Gastroesophageal sphincter (tissue), 4 donors: ENCODE data around the gene LRRC28. TPM values are rescaled to one million over a fixed set of nuclear protein-coding genes. Genes with fewer than 3 reads are reported as not detected.
"Not testable (repeated sequence)": the region's sequence is repeated elsewhere in the genome, so short reads cannot be mapped to it uniquely, and the experiment has no call there.

Experiments used
- ATAC-seq: fragments of 150-250 bp; one replicate; pipeline ENCODE4 v1.9.1; 2016; ENCODE audit warnings: mild to moderate bottlenecking, moderate library complexity
- H3K27ac ChIP-seq, 4 donors: fragments of 200-600 bp; sonication (generic) in 3 of 4; 1 replicate in 3 of 4; 2 replicates in 1 of 4; pipeline ENCODE4 v1.5.1; 2016 to 2019
- H3K27me3 ChIP-seq: fragments of 200-600 bp; sonication (generic); one replicate; pipeline ENCODE4 v1.5.1; 2019
- H3K36me3 ChIP-seq, 2 donors: fragments of 200-600 bp; sonication (generic); one replicate each; pipeline ENCODE4 v1.5.1; 2019; ENCODE audit warnings: control low read depth in 1 of 2
- H3K4me1 ChIP-seq, 3 donors: fragments of 200-600 bp; sonication (generic); 1 replicate in 2 of 3; 2 replicates in 1 of 3; pipeline ENCODE4 v1.5.1; 2016 to 2019; ENCODE audit warnings: control low read depth in 2 of 3
- H3K4me3 ChIP-seq, 2 donors: fragments of 200-600 bp; sonication (generic); one replicate each; pipeline ENCODE4 v1.5.1; 2019; ENCODE audit warnings: mild to moderate bottlenecking in 1 of 2, moderate library complexity in 1 of 2
- H3K9me3 ChIP-seq, 3 donors: fragments of 200-600 bp; sonication (generic); one replicate each; pipeline ENCODE4 v1.5.1; 2017 to 2019; ENCODE audit warnings: control low read depth in 2 of 3
- EP300 ChIP-seq: sonication (generic); formaldehyde crosslinking; IDR thresholded peaks from one replicate; pipeline ENCODE4 v1.6.1; 2017; ENCODE audit warnings: antibody characterized with exemption, mild to moderate bottlenecking
- POLR2A ChIP-seq, 2 donors: fragments of 450-650 bp; IDR thresholded peaks; one replicate each; pipeline ENCODE4 v1.6.1; 2017; ENCODE audit warnings: antibody characterized with exemption in 2 of 2, mild to moderate bottlenecking in 2 of 2, moderate library complexity in 1 of 2
- POLR2AphosphoS5 ChIP-seq: sonication (generic); formaldehyde crosslinking; IDR thresholded peaks from one replicate; pipeline ENCODE4 v1.6.1; 2017; ENCODE audit warnings: antibody characterized with exemption
- WGBS, 2 donors: methylation state at CpG; one replicate each; pipeline ENCODE4 v1.1.5; 2018; ENCODE audit warnings: low coverage in 1 of 2; 5-methylcytosine and 5-hydroxymethylcytosine counted together
- total RNA-seq, 4 donors: library from RNA; depleted of rRNA; stranded (reverse); fragments of >200 nt; gene quantifications; one replicate each; pipeline ENCODE4 v1.1.0, GENCODE V29; 2016
- TF ChIP-seq, protein P1 (sequence below), 4 experiments: fragments of 200-600 bp in 2 of 4; fragments of 450-650 bp in 2 of 4; sonication (generic) in 1 of 4; IDR thresholded peaks; one replicate each; pipeline ENCODE4 v1.5.1; 2017 to 2019; ENCODE audit warnings: antibody characterized with exemption in 4 of 4, mild to moderate bottlenecking in 2 of 4, moderate library complexity in 2 of 4

The LRRC28 gene
- total RNA-seq, 4 donors from 2014 or later = 26.1 to 47.2 (median 28.5) TPM

DNA sequence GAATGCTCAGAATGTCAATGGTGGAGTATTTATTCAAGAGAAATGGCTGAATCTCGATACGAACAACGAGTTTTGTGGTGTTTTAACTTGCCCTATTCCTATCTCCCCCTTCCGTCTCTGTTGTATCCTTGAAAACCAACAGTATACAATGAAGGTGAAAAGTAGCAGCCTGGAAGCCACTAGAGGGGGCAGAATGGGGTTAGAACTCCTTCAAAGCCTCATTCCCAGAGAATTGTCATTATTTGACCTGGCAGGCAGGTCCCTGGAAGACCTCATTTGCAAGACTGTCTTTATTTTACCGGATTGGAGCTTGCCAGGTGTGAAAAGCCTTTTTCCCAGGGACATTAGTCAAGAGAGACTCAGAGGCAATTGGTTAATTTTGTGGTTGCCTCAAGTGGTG, 139.4 kb downstream of the LRRC28 start:
- peaks cover 0 to 31% (median 0%) of the 10 kb centered on the region in 3 donors for H3K9me3 ChIP-seq
- H3K4me3 ChIP-seq = no peak overlapping the region
- no peaks in the 10 kb centered on the region for H3K36me3 ChIP-seq
- 57 to 71% methylated on average over 2 to 5 of the region's 5 CpGs for WGBS, 2 donors
- no peak for TF ChIP-seq POLR2AphosphoS5
- no peak for TF ChIP-seq POLR2A (IDR thresholded peaks at IDR 0.05)
- no peak overlapping the region for H3K27ac ChIP-seq
- peaks cover under 1% of the 10 kb centered on the region for H3K27me3 ChIP-seq
- H3K4me1 ChIP-seq = peaks cover 0 to 11% (median 5%) of the 10 kb centered on the region in 3 donors
- no peak for ATAC-seq

GRCh38 chr15:99393641-99394040, 142.4 kb downstream of the LRRC28 start:
- Histone ChIP-seq H3K4me1 (no peaks in the 10 kb centered on the region), H3K27me3 (peaks cover 3% of the 10 kb centered on the region), H3K27ac (no peak overlapping the region), H3K9me3 (peaks cover 0 to 31% (median 0%) of the 10 kb centered on the region in 3 donors), H3K4me3 (no peak overlapping the region), H3K36me3 (no peaks in the 10 kb centered on the region)
- ATAC-seq = no peak
- no peak for TF ChIP-seq POLR2A (IDR thresholded peaks at IDR 0.05)
- TF ChIP-seq POLR2AphosphoS5 = no peak
- no peak for TF ChIP-seq EP300
- TF ChIP-seq, protein P1, sequence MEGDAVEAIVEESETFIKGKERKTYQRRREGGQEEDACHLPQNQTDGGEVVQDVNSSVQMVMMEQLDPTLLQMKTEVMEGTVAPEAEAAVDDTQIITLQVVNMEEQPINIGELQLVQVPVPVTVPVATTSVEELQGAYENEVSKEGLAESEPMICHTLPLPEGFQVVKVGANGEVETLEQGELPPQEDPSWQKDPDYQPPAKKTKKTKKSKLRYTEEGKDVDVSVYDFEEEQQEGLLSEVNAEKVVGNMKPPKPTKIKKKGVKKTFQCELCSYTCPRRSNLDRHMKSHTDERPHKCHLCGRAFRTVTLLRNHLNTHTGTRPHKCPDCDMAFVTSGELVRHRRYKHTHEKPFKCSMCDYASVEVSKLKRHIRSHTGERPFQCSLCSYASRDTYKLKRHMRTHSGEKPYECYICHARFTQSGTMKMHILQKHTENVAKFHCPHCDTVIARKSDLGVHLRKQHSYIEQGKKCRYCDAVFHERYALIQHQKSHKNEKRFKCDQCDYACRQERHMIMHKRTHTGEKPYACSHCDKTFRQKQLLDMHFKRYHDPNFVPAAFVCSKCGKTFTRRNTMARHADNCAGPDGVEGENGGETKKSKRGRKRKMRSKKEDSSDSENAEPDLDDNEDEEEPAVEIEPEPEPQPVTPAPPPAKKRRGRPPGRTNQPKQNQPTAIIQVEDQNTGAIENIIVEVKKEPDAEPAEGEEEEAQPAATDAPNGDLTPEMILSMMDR (IDR thresholded peaks at IDR 0.05) = no peak
- 64 to 75% methylated on average over 1 of the region's 1 CpG for WGBS, 2 donors

DNA sequence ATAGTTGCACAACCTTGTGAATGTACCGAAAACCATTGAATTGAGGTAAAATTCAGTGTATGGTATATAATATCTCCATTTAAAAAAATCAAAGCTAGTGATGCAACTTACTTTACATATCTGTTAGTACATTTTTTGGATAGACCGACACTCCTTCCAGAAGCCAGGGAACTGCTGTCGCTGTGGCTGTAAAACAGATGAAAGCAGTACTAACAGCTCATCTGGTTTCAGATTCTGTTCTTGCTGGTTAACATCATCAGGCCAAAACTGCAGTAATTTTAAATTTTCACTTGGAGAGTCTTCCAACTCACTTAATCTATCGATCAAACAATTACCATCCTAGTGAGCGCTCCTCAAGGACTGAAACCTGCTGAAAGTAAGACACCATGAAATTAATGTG, 145.1 kb downstream of the LRRC28 start:
- Histone ChIP-seq H3K36me3 (no peaks in the 10 kb centered on the region), H3K27me3 (peaks cover 3% of the 10 kb centered on the region), H3K9me3 (peaks cover 0 to 28% (median 0%) of the 10 kb centered on the region in 3 donors), H3K27ac (no peak overlapping the region), H3K4me1 (peaks cover 0 to 4% (median 0%) of the 10 kb centered on the region in 3 donors), H3K4me3 (no peak overlapping the region)
- 96 to 97% methylated on average over 5 of the region's 5 CpGs for WGBS, 2 donors
- no peak for ATAC-seq
- TF ChIP-seq POLR2AphosphoS5 (no peak), POLR2A (IDR thresholded peaks at IDR 0.05) (no peak), EP300 (no peak)
- TF ChIP-seq, protein P1 (IDR thresholded peaks at IDR 0.05) = no peak

DNA sequence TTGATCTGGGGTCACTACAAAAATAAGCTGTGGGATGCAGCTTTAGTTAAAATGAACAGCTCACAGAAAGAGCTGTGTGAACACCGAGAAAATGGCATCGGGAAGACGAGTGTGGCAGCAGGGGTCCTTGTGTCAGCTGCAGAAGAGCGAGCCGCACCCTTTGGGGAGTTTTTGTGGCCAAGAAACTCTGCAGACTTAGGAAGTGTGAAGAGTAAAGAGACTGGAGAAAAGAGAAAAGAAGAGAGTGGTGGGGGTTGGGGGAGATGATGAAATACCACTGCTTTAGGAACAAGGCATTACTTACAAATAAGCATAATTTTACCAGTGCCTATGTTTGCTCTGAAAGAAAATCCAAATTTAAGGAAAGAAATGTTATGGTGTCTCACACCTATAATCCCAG, 147.8 kb downstream of the LRRC28 start:
- 72 to 93% methylated on average over 5 of the region's 5 CpGs for WGBS, 2 donors
- peaks cover 0 to 19% (median 9%) of the 10 kb centered on the region in 3 donors for H3K4me1 ChIP-seq
- H3K36me3 ChIP-seq = no peaks in the 10 kb centered on the region
- H3K4me3 ChIP-seq = no peak overlapping the region
- no peak for TF ChIP-seq POLR2AphosphoS5
- TF ChIP-seq, protein P1 (IDR thresholded peaks at IDR 0.05) = no peak
- TF ChIP-seq EP300 = no peak
- TF ChIP-seq POLR2A (IDR thresholded peaks at IDR 0.05) = no peak
- H3K27ac ChIP-seq = no peak overlapping the region
- H3K27me3 ChIP-seq = peaks cover 3% of the 10 kb centered on the region
- ATAC-seq = no peak
- peaks cover 0 to 3% (median 0%) of the 10 kb centered on the region in 3 donors for H3K9me3 ChIP-seq

DNA sequence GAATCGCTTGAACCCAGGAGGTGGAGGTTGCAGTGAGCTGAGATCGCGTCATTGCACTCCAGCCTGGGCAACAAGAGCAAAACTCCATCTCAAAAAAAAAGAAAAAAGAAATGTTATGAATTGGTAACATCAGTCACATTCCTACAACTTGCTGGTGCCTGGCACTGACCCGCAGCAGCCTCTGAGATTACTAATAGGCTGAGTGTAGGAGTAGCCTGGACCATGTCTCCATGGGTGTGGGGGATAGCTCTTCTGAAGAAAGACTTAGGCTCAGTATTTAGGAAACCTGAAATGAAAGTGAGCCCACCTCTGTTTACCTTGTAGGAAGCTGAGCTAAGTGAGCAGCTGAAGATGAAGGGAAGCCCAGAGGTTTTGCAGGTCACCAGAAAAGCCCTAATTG, 148.3 kb downstream of the LRRC28 start:
- ATAC-seq = no peak
- TF ChIP-seq, protein P1 (IDR thresholded peaks at IDR 0.05) = no peak
- TF ChIP-seq EP300 (no peak), POLR2A (IDR thresholded peaks at IDR 0.05) (no peak), POLR2AphosphoS5 (no peak)
- Histone ChIP-seq H3K4me3 (no peak overlapping the region), H3K36me3 (no peaks in the 10 kb centered on the region), H3K27me3 (peaks cover 3% of the 10 kb centered on the region), H3K27ac (no peak overlapping the region), H3K9me3 (no peaks in the 10 kb centered on the region), H3K4me1 (peaks cover 0 to 19% (median 9%) of the 10 kb centered on the region in 3 donors)
- 93% methylated on average over 4 of the region's 4 CpGs; no CpG with 5 or more reads in 1 of the 2 donors for WGBS, 2 donors

- not testable (repeated sequence) for H3K9me3 ChIP-seq, H3K27me3 ChIP-seq, ATAC-seq, H3K4me3 ChIP-seq, H3K36me3 ChIP-seq
- 86% methylated on average over 4 of the region's 4 CpGs; no CpG with 5 or more reads in 1 of the 2 donors for WGBS, 2 donors
- Histone ChIP-seq H3K27ac (peak overlapping the region in 2 of 4 donors; percentile 15 to 46), H3K4me1 (peaks cover 0 to 19% (median 9%) of the 10 kb centered on the region in 3 donors)
Observed at GRCh38 chr15:99401216-99401615, 149.9 kb downstream of the LRRC28 start.
